Liver (tissue), 9 donors: Measurements from ENCODE around the gene ELL. TPM values are rescaled to one million over a fixed set of nuclear protein-coding genes. Genes with fewer than 3 reads are reported as not detected.

Source experiments
- DNase-seq: peaks from one replicate; pipeline ENCODE4 v3.0.0-alpha.2; 2017; ENCODE audit warnings: low spot score
- H3K27ac ChIP-seq, 2 donors: one replicate each; pipeline ENCODE4 v1.7.0; 2013; ENCODE audit warnings: inconsistent platforms in 2 of 2, low read length in 2 of 2, control low read depth in 1 of 2, low read depth in 1 of 2, mild to moderate bottlenecking in 1 of 2
- H3K27me3 ChIP-seq, 4 donors: one replicate each; pipeline versions ENCODE4 v1.6.1 to v1.7.0; 2013; ENCODE audit warnings: low read length in 3 of 4, inconsistent platforms in 1 of 4, mild to moderate bottlenecking in 1 of 4, moderate library complexity in 1 of 4; ENCODE audit not compliant: control insufficient read depth in 4 of 4, insufficient read depth in 4 of 4
- H3K36me3 ChIP-seq, 4 donors: one replicate each; pipeline versions ENCODE4 v1.6.1 to v1.7.0; 2013; ENCODE audit warnings: low read length in 3 of 4, mild to moderate bottlenecking in 3 of 4, low read depth in 1 of 4, moderate library complexity in 1 of 4; ENCODE audit not compliant: control insufficient read depth in 4 of 4, insufficient read depth in 3 of 4
- H3K4me1 ChIP-seq, 4 donors: one replicate each; pipeline versions ENCODE4 v1.6.1 to v1.7.0; 2013; ENCODE audit warnings: low read length in 3 of 4, mild to moderate bottlenecking in 3 of 4, moderate library complexity in 1 of 4; ENCODE audit not compliant: control insufficient read depth in 4 of 4, insufficient read depth in 4 of 4
- H3K4me3 ChIP-seq, 3 donors: one replicate each; pipeline versions ENCODE4 v1.6.1 to v1.7.0; 2013; ENCODE audit warnings: low read length in 3 of 3, control low read depth in 1 of 3, low read depth in 1 of 3, mild to moderate bottlenecking in 1 of 3
- H3K9ac ChIP-seq, 2 donors: one replicate each; pipeline ENCODE4 v1.7.0; 2013; ENCODE audit warnings: low read length in 2 of 2, mild to moderate bottlenecking in 2 of 2, moderate library complexity in 2 of 2, control low read depth in 1 of 2, low read depth in 1 of 2
- H3K9me3 ChIP-seq, 4 donors: one replicate each; pipeline versions ENCODE4 v1.6.1 to v1.7.0; 2013; ENCODE audit warnings: low read length in 3 of 4; ENCODE audit not compliant: control insufficient read depth in 4 of 4
- ATF3 ChIP-seq: IDR thresholded peaks from 2 replicates; pipeline ENCODE4 v1.6.1; 2016; ENCODE audit warnings: antibody characterized with exemption
- CTCF ChIP-seq: fragments of 150-350 bp; IDR thresholded peaks from 2 replicates; pipeline ENCODE4 v1.5.1; 2017; ENCODE audit warnings: improper control_type of control experiment, low read depth, low read length; ENCODE audit not compliant: missing input control
- EGR1 ChIP-seq, 2 donors: IDR thresholded peaks; 2 replicates each; pipeline ENCODE4 v1.6.1; 2016 to 2018; ENCODE audit warnings: antibody characterized with exemption in 2 of 2, low read depth in 2 of 2
- FOXA1 ChIP-seq: IDR thresholded peaks from 2 replicates; pipeline ENCODE4 v1.6.1; 2016; ENCODE audit warnings: antibody characterized with exemption
- FOXA2 ChIP-seq: IDR thresholded peaks from 2 replicates; pipeline ENCODE4 v1.6.1; 2016; ENCODE audit warnings: antibody characterized with exemption
- GABPA ChIP-seq, 2 donors: IDR thresholded peaks in 1 of 2; conservative IDR thresholded peaks in 1 of 2; 2 replicates each; pipeline ENCODE4 v1.6.1; 2016; ENCODE audit warnings: antibody characterized with exemption in 2 of 2, mild to moderate bottlenecking in 1 of 2, moderate library complexity in 1 of 2
- HNF4A ChIP-seq, 2 donors: conservative IDR thresholded peaks; 2 replicates each; pipeline ENCODE4 v1.6.1; 2016; ENCODE audit warnings: antibody characterized with exemption in 2 of 2, mild to moderate bottlenecking in 2 of 2
- HNF4G ChIP-seq: IDR thresholded peaks from 2 replicates; pipeline ENCODE4 v1.6.1; 2016; ENCODE audit warnings: antibody characterized with exemption
- JUND ChIP-seq, 2 donors: IDR thresholded peaks; 2 replicates each; pipeline ENCODE4 v1.6.1; 2016; ENCODE audit warnings: antibody characterized with exemption in 2 of 2
- MAX ChIP-seq: IDR thresholded peaks from 2 replicates; pipeline ENCODE4 v1.6.1; 2016; ENCODE audit warnings: antibody characterized with exemption
- NR2F2 ChIP-seq: IDR thresholded peaks from 2 replicates; pipeline ENCODE4 v1.6.1; 2016; ENCODE audit warnings: antibody characterized with exemption
- RAD21 ChIP-seq, 2 donors: IDR thresholded peaks; 2 replicates each; pipeline ENCODE4 v1.6.1; 2016; ENCODE audit warnings: antibody characterized with exemption in 2 of 2, mild to moderate bottlenecking in 2 of 2
- REST ChIP-seq: IDR thresholded peaks from 2 replicates; pipeline ENCODE4 v1.6.1; 2016; ENCODE audit warnings: antibody characterized with exemption, mild to moderate bottlenecking
- RXRA ChIP-seq, 2 donors: IDR thresholded peaks; 2 replicates each; pipeline ENCODE4 v1.6.1; 2017 to 2018; ENCODE audit warnings: antibody characterized with exemption in 2 of 2, mild to moderate bottlenecking in 1 of 2
- SP1 ChIP-seq: IDR thresholded peaks from 2 replicates; pipeline ENCODE4 v1.6.1; 2018; ENCODE audit warnings: antibody characterized with exemption, mild to moderate bottlenecking
- TAF1 ChIP-seq: conservative IDR thresholded peaks from 2 replicates; pipeline ENCODE4 v1.6.1; 2016; ENCODE audit warnings: antibody characterized with exemption, mild to moderate bottlenecking
- YY1 ChIP-seq: IDR thresholded peaks from 2 replicates; pipeline ENCODE4 v1.6.1; 2016; ENCODE audit warnings: antibody characterized with exemption, mild to moderate bottlenecking
- ZBTB33 ChIP-seq: IDR thresholded peaks from 2 replicates; pipeline ENCODE4 v1.6.1; 2016; ENCODE audit warnings: antibody characterized with exemption
- WGBS: extraction: QIAGEN DNeasy Blood & Tissue Kit; methylation state at CpG from one replicate; pipeline ENCODE4 v1.1.7; 2013; 5-methylcytosine and 5-hydroxymethylcytosine counted together
- polyA plus RNA-seq, 2 donors: library from polyadenylated mRNA; stranded (reverse) in 1 of 2; unstranded in 1 of 2; fragments of 200-250 nt in 1 of 2; fragments of >200 nt in 1 of 2; fragmentation: Nextera tagmentation in 1 of 2; extraction: Ambion mirVana in 1 of 2; gene quantifications; one replicate each; pipeline versions ENCODE4 v1.2.1 to v1.2.3, GENCODE V29; 2013 to 2015
- total RNA-seq, 2 donors: library from RNA; depleted of rRNA; stranded (reverse); fragments of >200 nt; gene quantifications; one replicate each; pipeline ENCODE4 v1.2.3, GENCODE V29; 2014
- donor health status: healthy.
- donor health status: healthy.
- donor health status: healthy.
- donor health status: healthy.
- donor health status: healthy.

The ELL gene
- total and polyA plus RNA-seq, 4 donors = 4.5 to 10.5 (median 6.6) TPM

- Histone ChIP-seq H3K36me3 (peaks cover 9 to 45% (median 15%) of the 10 kb centered on the region in 4 donors), H3K4me3 (no peak overlapping the region), H3K9ac (no peak overlapping the region), H3K9me3 (no peaks in the 10 kb centered on the region), H3K4me1 (peaks cover 0 to 5% (median 2%) of the 10 kb centered on the region in 4 donors), H3K27ac (no peak overlapping the region), H3K27me3 (no peaks in the 10 kb centered on the region)
- TF ChIP-seq FOXA1 (no peak), CTCF (no peak), ATF3 (no peak), YY1 (no peak), ZBTB33 (no peak), SP1 (no peak), RAD21 (IDR thresholded peaks at IDR 0.05) (no peak), GABPA (IDR thresholded peaks at IDR 0.05 in 1 of 2, conservative IDR thresholded peaks at IDR 0.05 in 1 of 2) (no peak), REST (no peak), TAF1 (no peak), JUND (IDR thresholded peaks at IDR 0.05) (no peak), FOXA2 (no peak), RXRA (IDR thresholded peaks at IDR 0.05) (no peak), MAX (no peak), HNF4A (conservative IDR thresholded peaks at IDR 0.05) (no peak), HNF4G (no peak), NR2F2 (no peak), EGR1 (IDR thresholded peaks at IDR 0.05; ENCODE audit: low read depth in 2 of 2) (no peak)
- DNase-seq = no peak
- WGBS = 89% methylated on average over 3 of the region's 3 CpGs
These were observed 69.5 kb downstream of the ELL start for GRCh38 chr19:18452386-18452785.
